HL-60 (cell line): ENCODE measurements around the gene TMEM179.

Experiments used
- DNase-seq, 2 experiments: peaks; one replicate each; pipeline ENCODE4 v3.0.0-alpha.2; 2010 to 2020; ENCODE audit warnings: low read depth in 1 of 2, low spot score in 1 of 2
- H3K27ac ChIP-seq: fragments of 250-450 bp; sonication (Bioruptor Pico); replicated peaks from 2 replicates; pipeline ENCODE4 v1.5.1; 2020; ENCODE audit warnings: mild to moderate bottlenecking, moderate library complexity
- H3K27me3 ChIP-seq: fragments of 250-450 bp; sonication (Bioruptor Pico); 2 replicates; pipeline ENCODE4 v1.5.1; 2021; ENCODE audit warnings: mild to moderate bottlenecking, moderate library complexity; ENCODE audit not compliant: insufficient read depth, poor library complexity, severe bottlenecking
- H3K4me3 ChIP-seq: replicated peaks from 2 replicates; pipeline ENCODE4 v1.5.1; 2011; ENCODE audit warnings: mild to moderate bottlenecking, control low read depth, low read length; ENCODE audit not compliant: insufficient read depth
- GABPA ChIP-seq: IDR thresholded peaks from 2 replicates; pipeline ENCODE4 v1.6.1; 2012; ENCODE audit warnings: low read depth
- POLR2AphosphoS5 ChIP-seq: IDR thresholded peaks from 2 replicates; pipeline ENCODE4 v1.6.1; 2012; ENCODE audit warnings: low read depth
- SPI1 ChIP-seq: IDR thresholded peaks from 2 replicates; pipeline ENCODE4 v1.6.1; 2012; ENCODE audit warnings: low read depth, mild to moderate bottlenecking, borderline replicate concordance
- TF ChIP-seq, protein P1 (sequence below): IDR thresholded peaks from 2 replicates; pipeline ENCODE4 v1.6.1; 2012; ENCODE audit warnings: low read depth; ENCODE audit not compliant: insufficient replicate concordance
- TF ChIP-seq, protein P2 (sequence below): IDR thresholded peaks from one replicate; pipeline ENCODE4 v1.5.1; 2011; ENCODE audit warnings: low read length, control low read depth, inconsistent platforms; ENCODE audit not compliant: insufficient read depth

The TMEM179 gene

DNA sequence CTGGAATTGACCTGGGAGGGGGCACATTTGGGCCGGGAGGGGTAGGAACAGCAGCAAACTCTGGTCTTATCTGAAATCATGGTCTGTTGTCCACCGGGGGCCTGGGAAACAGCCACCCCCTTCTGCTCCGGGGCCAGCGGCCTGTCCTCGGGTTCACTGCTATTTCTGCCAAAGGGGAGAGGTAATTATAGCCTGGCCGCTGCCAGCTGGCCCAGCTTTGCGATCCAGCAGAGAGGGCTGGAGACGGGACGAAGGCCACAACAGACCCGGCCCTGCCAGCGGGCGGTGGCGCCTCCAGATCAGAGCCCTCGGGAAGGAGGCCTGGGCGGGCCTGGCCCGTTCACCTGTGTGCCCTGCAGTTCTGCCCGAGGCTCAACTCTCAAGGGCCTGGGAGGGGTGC, 25.1 kb downstream of the TMEM179 start, which contains the start of gene C14orf180:
TSS of gene C14orf180 (plus strand) at position 258 of the 400 bp plus-strand sequence. CDS start 6,667 bp downstream, outside the sequence.
- TF ChIP-seq, protein P1, sequence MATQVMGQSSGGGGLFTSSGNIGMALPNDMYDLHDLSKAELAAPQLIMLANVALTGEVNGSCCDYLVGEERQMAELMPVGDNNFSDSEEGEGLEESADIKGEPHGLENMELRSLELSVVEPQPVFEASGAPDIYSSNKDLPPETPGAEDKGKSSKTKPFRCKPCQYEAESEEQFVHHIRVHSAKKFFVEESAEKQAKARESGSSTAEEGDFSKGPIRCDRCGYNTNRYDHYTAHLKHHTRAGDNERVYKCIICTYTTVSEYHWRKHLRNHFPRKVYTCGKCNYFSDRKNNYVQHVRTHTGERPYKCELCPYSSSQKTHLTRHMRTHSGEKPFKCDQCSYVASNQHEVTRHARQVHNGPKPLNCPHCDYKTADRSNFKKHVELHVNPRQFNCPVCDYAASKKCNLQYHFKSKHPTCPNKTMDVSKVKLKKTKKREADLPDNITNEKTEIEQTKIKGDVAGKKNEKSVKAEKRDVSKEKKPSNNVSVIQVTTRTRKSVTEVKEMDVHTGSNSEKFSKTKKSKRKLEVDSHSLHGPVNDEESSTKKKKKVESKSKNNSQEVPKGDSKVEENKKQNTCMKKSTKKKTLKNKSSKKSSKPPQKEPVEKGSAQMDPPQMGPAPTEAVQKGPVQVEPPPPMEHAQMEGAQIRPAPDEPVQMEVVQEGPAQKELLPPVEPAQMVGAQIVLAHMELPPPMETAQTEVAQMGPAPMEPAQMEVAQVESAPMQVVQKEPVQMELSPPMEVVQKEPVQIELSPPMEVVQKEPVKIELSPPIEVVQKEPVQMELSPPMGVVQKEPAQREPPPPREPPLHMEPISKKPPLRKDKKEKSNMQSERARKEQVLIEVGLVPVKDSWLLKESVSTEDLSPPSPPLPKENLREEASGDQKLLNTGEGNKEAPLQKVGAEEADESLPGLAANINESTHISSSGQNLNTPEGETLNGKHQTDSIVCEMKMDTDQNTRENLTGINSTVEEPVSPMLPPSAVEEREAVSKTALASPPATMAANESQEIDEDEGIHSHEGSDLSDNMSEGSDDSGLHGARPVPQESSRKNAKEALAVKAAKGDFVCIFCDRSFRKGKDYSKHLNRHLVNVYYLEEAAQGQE = no peak
- TF ChIP-seq GABPA = no peak
- TF ChIP-seq POLR2AphosphoS5 = no peak
- no peak for TF ChIP-seq SPI1
- TF ChIP-seq, protein P2, sequence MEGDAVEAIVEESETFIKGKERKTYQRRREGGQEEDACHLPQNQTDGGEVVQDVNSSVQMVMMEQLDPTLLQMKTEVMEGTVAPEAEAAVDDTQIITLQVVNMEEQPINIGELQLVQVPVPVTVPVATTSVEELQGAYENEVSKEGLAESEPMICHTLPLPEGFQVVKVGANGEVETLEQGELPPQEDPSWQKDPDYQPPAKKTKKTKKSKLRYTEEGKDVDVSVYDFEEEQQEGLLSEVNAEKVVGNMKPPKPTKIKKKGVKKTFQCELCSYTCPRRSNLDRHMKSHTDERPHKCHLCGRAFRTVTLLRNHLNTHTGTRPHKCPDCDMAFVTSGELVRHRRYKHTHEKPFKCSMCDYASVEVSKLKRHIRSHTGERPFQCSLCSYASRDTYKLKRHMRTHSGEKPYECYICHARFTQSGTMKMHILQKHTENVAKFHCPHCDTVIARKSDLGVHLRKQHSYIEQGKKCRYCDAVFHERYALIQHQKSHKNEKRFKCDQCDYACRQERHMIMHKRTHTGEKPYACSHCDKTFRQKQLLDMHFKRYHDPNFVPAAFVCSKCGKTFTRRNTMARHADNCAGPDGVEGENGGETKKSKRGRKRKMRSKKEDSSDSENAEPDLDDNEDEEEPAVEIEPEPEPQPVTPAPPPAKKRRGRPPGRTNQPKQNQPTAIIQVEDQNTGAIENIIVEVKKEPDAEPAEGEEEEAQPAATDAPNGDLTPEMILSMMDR = no peak
- Histone ChIP-seq H3K27me3 (no peaks in the 10 kb centered on the region), H3K4me3 (no peak within 1 kb of the TSS), H3K27ac (no peak within 1 kb of the TSS)
- DNase-seq = no peak

DNA sequence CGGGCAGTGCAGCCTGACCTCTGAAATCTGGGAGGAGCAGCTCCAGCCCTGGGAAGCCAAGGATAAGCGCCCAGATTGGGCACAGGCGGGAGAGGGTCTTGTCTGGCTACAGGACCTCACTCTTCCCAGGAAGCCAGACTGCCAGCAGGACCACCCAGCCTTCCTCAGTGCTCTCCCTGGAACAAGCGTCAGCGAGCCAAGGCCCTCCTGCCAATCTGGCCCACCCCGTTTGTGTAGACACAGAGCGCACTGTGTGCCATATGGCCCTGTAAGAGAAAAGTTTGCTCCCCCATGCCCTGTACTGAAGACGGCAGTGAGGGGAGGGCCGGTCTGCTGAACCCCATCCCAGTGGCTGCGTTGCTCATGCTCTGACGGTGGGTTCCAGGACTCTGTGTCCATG, 26.3 kb downstream of the TMEM179 start:
- H3K27me3 ChIP-seq = no peaks in the 10 kb centered on the region
- no peak for DNase-seq
- H3K27ac ChIP-seq = no peak overlapping the region
- no peak overlapping the region for H3K4me3 ChIP-seq
- TF ChIP-seq, protein P2 = no peak
- TF ChIP-seq, protein P1 = no peak
- TF ChIP-seq POLR2AphosphoS5 (no peak), GABPA (no peak), SPI1 (no peak)

DNA sequence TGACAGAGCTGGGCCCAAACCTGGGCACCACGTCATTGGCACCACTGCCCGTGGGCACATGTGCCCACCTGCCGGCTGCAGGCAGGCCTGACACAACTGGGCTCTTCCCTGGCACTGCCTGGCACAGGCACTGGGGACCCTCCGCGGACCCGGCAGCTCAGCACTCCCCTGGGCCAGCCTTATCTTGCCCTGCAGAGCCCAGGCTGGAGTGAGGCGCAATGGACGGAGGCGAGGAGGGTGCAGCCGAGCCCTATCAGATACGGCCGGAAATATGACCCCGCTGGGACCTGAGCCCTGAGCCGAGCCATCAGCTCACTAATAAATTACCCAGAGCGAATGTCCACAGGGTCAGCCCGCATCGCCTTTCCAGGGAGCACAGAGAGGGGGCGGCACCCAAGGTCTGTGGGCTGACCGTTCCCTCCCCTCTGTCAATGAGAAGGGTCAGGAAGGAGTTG, 26.7 kb downstream of the TMEM179 start:
- no peak for TF ChIP-seq SPI1
- TF ChIP-seq, protein P2 = no peak
- Histone ChIP-seq H3K27me3 (no peaks in the 10 kb centered on the region), H3K27ac (no peak overlapping the region), H3K4me3 (no peak overlapping the region)
- no peak for DNase-seq

DNA sequence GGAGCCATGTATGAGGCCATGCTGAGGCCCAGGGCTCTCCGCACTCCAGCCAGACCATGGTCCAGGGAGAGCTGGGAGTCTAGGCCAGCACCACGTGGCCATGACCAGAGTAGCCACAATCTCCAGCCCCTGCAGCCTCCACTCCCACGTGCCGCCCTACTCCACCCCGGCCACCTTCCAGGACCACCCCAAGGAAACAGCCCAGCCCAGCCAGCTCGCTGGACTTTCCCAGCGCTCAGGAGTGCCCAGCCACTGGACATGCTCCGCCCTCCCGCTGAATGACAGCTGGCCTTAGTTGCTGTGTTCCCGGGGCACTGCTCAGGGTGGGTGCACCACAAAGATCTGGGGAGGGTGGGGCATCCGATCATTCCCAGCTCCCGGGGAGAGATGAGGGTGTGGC, 27.1 kb downstream of the TMEM179 start:
- no peak for TF ChIP-seq SPI1
- TF ChIP-seq POLR2AphosphoS5 = no peak
- no peak for TF ChIP-seq GABPA
- TF ChIP-seq, protein P1 = no peak
- TF ChIP-seq, protein P2 = no peak
- H3K27me3 ChIP-seq = no peaks in the 10 kb centered on the region

More for the DNA sequence above, 27.1 kb downstream of the TMEM179 start:
- Histone ChIP-seq H3K27ac (no peak overlapping the region), H3K4me3 (no peak overlapping the region)
- no peak for DNase-seq
